ENCODE results near the gene STAT4.
"Not testable (repeated sequence)": the region's sequence is repeated elsewhere in the genome, so short reads cannot be mapped to it uniquely, and the experiment has no call there.

The STAT4 gene

GRCh38 chr2:190997526-190998113, 153.2 kb downstream of the STAT4 start:
- no peak for DNase-seq

GRCh38 chr2:190996947-190997346, 153.8 kb downstream of the STAT4 start:
- no peak for DNase-seq

- DNase-seq, result no peak
Observed at GRCh38 chr2:190996338-190996946, 154.4 kb downstream of the STAT4 start.

GRCh38 chr2:190995315-190995714, 155.5 kb downstream of the STAT4 start:
- not testable (repeated sequence) for DNase-seq

GRCh38 chr2:190994148-190994547, 156.6 kb downstream of the STAT4 start:
- DNase-seq, result no peak

GRCh38 chr2:190993292-190993643, 157.5 kb downstream of the STAT4 start:
- no peak for DNase-seq

GRCh38 chr2:190990132-190990531, 160.7 kb downstream of the STAT4 start:
- no peak for DNase-seq

- DNase-seq, result no peak
Observed at GRCh38 chr2:190988910-190989309, 161.9 kb downstream of the STAT4 start.

GRCh38 chr2:190987938-190988337, 162.9 kb downstream of the STAT4 start:
- no peak for DNase-seq

GRCh38 chr2:190987116-190987515, 163.7 kb downstream of the STAT4 start:
- no peak for DNase-seq

- no peak for DNase-seq
Observed at GRCh38 chr2:190986221-190986953, 164.4 kb downstream of the STAT4 start.

GRCh38 chr2:190984595-190984994, 166.2 kb downstream of the STAT4 start:
- no peak for DNase-seq

- DNase-seq, result no peak
Observed at GRCh38 chr2:190982262-190983034, 168.3 kb downstream of the STAT4 start.

- no peak for DNase-seq
Observed at GRCh38 chr2:190981733-190982132, 169.1 kb downstream of the STAT4 start.

- DNase-seq, result no peak
Observed at GRCh38 chr2:190981333-190981732, 169.5 kb downstream of the STAT4 start.

GRCh38 chr2:190980630-190981209, 170.1 kb downstream of the STAT4 start:
- no peak for DNase-seq

- DNase-seq, result no peak
Observed at GRCh38 chr2:190979906-190980629, 170.7 kb downstream of the STAT4 start.

All from hypothalamus (tissue), 51 donors.